Measurements from ENCODE around the gene PRKG1. TPM values are rescaled to one million over a fixed set of nuclear protein-coding genes. Genes with fewer than 3 reads are reported as not detected.

The PRKG1 gene
- total and polyA plus RNA-seq, 2 of the 8 experiments (the other 6 are each of a cell fraction or from before 2014, with no cell fraction given) = 4.2 to 15.2 TPM

DNA sequence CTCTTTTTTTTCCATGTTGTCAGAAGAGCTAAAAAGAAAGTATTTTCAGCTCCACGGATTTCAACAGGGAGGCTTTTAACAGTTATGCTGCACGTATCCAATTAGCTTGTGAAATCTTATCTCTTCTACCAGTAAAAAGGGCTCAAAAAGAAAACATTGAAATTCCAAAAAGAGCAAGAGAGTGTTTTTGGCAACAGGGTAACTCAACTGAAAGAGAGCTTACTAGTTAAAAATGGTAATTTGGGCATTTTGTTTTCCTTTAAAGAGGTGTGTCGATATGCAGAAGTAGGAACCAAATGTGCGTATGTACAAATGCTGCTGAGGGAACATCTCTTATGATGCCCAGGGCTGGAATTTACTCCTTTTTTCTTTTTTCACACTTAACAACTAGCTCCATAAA is 292.8 kb downstream of the PRKG1 start:
- Histone ChIP-seq H4K20me1 (replicated peaks in 1 of 2; ENCODE audit: control insufficient read depth in 1 of 2, insufficient read depth in 2 of 2, low read length in 2 of 2) (no peaks in the 10 kb centered on the region), H3K4ac (replicated peaks; ENCODE audit: insufficient read length, low read depth, low read length) (no peak overlapping the region), H3K23ac (ENCODE audit: insufficient read length) (no peak overlapping the region), H2BK20ac (ENCODE audit: low read length) (no peak overlapping the region), H3K36me3 (ENCODE audit: control insufficient read depth in 2 of 4, insufficient read depth in 4 of 4, low read length in 3 of 4) (no peaks in the 10 kb centered on the region), H3K18ac (ENCODE audit: extremely low read depth, low read length) (no peak overlapping the region), H3K4me3 (ENCODE audit: extremely low read depth in 1 of 4, insufficient read depth in 2 of 4, low read depth in 3 of 4, low read length in 4 of 4) (no peak overlapping the region; a peak in 1 of 8 replicates), H2AK5ac (ENCODE audit: low read depth, low read length) (no peak overlapping the region), H3K56ac (replicated peaks; ENCODE audit: insufficient read length, low read depth, low read length) (no peak overlapping the region), H2BK15ac (ENCODE audit: low read length) (no peak overlapping the region), H2BK5ac (ENCODE audit: low read depth, low read length) (no peak overlapping the region), H3K23me2 (ENCODE audit: low read depth, low read length) (no peaks in the 10 kb centered on the region), H3K79me1 (ENCODE audit: low read depth, low read length) (no peaks in the 10 kb centered on the region), H3K14ac (ENCODE audit: insufficient read length) (no peak overlapping the region), H3K4me2 (ENCODE audit: insufficient read depth in 1 of 2, low read depth in 2 of 2, low read length in 2 of 2) (no peak overlapping the region), H3K27ac (ENCODE audit: low read depth, low read length) (no peak overlapping the region), H2AFZ (ENCODE audit: low read length) (no peak overlapping the region), H2BK12ac (ENCODE audit: low read depth, low read length) (no peak overlapping the region), H4K91ac (replicated peaks; ENCODE audit: insufficient read length, low read length) (no peak overlapping the region), H4K8ac (ENCODE audit: extremely low read depth, insufficient read depth, low read length) (no peak overlapping the region), H3K9ac (replicated peaks in 1 of 4; ENCODE audit: extremely low read depth in 1 of 4, low read depth in 3 of 4, low read length in 3 of 4) (no peak overlapping the region), H3K79me2 (ENCODE audit: control insufficient read depth in 1 of 2, insufficient read depth in 2 of 2, low read length in 2 of 2) (no peaks in the 10 kb centered on the region), H4K5ac (ENCODE audit: insufficient read length, low read depth, low read length) (no peak overlapping the region), H3K4me1 (replicated peaks in 1 of 4; ENCODE audit: control insufficient read depth in 3 of 4, insufficient read depth in 4 of 4, low read length in 3 of 4) (peaks cover 5 to 19% (median 15%) of the 10 kb centered on the region in 4 experiments; a peak in 6 of 7 replicates), H2BK120ac (replicated peaks; ENCODE audit: low read depth, low read length) (no peak overlapping the region), H3K27me3 (replicated peaks in 1 of 4; ENCODE audit: control insufficient read depth in 3 of 4, extremely low read depth in 1 of 4, insufficient read depth in 3 of 4, low read length in 3 of 4) (no peaks in the 10 kb centered on the region; a peak in 1 of 7 replicates), H3K9me3 (ENCODE audit: insufficient read depth in 2 of 2, low read depth in 1 of 2, low read length in 1 of 2) (no peaks in the 10 kb centered on the region)
- ChIA-PET POLR2A (ENCODE audit: partially characterized antibody) (interaction anchor here (0.7 to 0.9 kb wide), 2 partner anchors 162 to 284 kb away, joined by 3 read pairs; no protein-coding TSS in a partner anchor), CTCF (ENCODE audit: partially characterized antibody) (interaction anchor here (0.6 to 4.9 kb wide), 9 partner anchors 12 to 637 kb away, joined by 3 to 37 read pairs (median 3); no protein-coding TSS in a partner anchor)
- 76% methylated on average over 4 of the region's 4 CpGs; no CpG with 5 or more reads in 1 of the 2 experiments for WGBS, 2 experiments (ENCODE audit: extremely low coverage in 1 of 2, insufficient coverage in 1 of 2, insufficient read length in 1 of 2, insufficient replicate concordance in 2 of 2, low coverage in 1 of 2, low lambda C conversion rate in 2 of 2, missing lambda C conversion rate in 1 of 2)
- DNase-seq (ENCODE audit: low read depth in 1 of 2, low spot score in 2 of 2) (no peak), FAIRE-seq (no peak)
- TF ChIP-seq RBBP5 (IDR thresholded peaks at IDR 0.05; ENCODE audit: borderline replicate concordance, low read depth, low read length) (no peak), HDAC2 (IDR thresholded peaks at IDR 0.05; ENCODE audit: borderline replicate concordance in 1 of 2, low read depth in 2 of 2, low read length in 2 of 2) (no peak), SIX5 (IDR thresholded peaks at IDR 0.05; ENCODE audit: low read depth, low read length) (no peak), BCL11A (IDR thresholded peaks at IDR 0.05; ENCODE audit: low read depth in 2 of 2, low read length in 2 of 2) (no peak), KDM4A (IDR thresholded peaks at IDR 0.05; ENCODE audit: low read depth, low read length, severe bottlenecking) (no peak), TEAD4 (IDR thresholded peaks at IDR 0.05; ENCODE audit: low read depth, low read length) (no peak), RNF2 (IDR thresholded peaks at IDR 0.05; ENCODE audit: borderline replicate concordance, low read depth, low read length, missing control alignments, poor library complexity, severe bottlenecking) (no peak)
- TF ChIP-seq, protein P1, sequence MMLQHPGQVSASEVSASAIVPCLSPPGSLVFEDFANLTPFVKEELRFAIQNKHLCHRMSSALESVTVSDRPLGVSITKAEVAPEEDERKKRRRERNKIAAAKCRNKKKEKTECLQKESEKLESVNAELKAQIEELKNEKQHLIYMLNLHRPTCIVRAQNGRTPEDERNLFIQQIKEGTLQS (IDR thresholded peaks at IDR 0.05; ENCODE audit: insufficient read depth, low read depth, low read length) = no peak

Measured in H1 (cell line).